ENCODE data around the gene KCNAB1.

DNA sequence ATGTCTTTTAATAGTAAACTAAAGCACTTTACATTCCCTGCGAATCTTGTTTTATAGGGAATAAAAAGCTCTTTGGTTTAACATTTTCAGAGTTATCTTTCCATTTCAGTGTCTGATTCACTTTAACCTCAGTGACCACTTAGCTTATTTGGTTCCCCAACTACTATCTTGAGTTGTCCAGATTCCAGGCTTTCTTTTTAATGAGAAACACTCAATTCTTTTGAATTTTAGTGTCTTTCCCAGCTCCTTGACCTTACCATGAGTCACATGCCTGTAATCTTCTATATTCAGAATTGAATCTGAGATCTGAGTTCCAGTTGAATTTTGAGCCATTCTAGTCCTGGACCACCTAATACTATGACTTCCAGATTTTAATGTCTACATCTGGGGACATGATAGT, 144.4 kb downstream of the KCNAB1 start:
- TF ChIP-seq, protein P1, sequence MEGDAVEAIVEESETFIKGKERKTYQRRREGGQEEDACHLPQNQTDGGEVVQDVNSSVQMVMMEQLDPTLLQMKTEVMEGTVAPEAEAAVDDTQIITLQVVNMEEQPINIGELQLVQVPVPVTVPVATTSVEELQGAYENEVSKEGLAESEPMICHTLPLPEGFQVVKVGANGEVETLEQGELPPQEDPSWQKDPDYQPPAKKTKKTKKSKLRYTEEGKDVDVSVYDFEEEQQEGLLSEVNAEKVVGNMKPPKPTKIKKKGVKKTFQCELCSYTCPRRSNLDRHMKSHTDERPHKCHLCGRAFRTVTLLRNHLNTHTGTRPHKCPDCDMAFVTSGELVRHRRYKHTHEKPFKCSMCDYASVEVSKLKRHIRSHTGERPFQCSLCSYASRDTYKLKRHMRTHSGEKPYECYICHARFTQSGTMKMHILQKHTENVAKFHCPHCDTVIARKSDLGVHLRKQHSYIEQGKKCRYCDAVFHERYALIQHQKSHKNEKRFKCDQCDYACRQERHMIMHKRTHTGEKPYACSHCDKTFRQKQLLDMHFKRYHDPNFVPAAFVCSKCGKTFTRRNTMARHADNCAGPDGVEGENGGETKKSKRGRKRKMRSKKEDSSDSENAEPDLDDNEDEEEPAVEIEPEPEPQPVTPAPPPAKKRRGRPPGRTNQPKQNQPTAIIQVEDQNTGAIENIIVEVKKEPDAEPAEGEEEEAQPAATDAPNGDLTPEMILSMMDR (IDR thresholded peaks at IDR 0.05; ENCODE audit: low read length), result no peak
- TF ChIP-seq EZH2 (IDR thresholded peaks at IDR 0.05; ENCODE audit: borderline replicate concordance, low read length), result no peak
